Effector memory CD4-positive, alpha-beta T cell (primary cell): ENCODE results near the gene MIER2.

ENCODE experiments used
- DNase-seq, 3 donors: peaks; one replicate each; pipeline ENCODE4 v3.0.0-alpha.2; 2020
- H3K27ac ChIP-seq: 2 replicates; pipeline ENCODE4 v1.7.0; 2013; ENCODE audit warnings: mild to moderate bottlenecking, low read length, moderate library complexity; ENCODE audit not compliant: insufficient read depth, poor library complexity, severe bottlenecking
- H3K27me3 ChIP-seq: replicated peaks from 2 replicates; pipeline ENCODE4 v1.7.0; 2013; ENCODE audit warnings: mild to moderate bottlenecking, low read length; ENCODE audit not compliant: insufficient read depth, control insufficient read depth, poor library complexity, severe bottlenecking
- H3K36me3 ChIP-seq: 2 replicates; pipeline ENCODE4 v1.7.0; 2013; ENCODE audit warnings: mild to moderate bottlenecking, low read length, moderate library complexity; ENCODE audit not compliant: control insufficient read depth, insufficient read depth
- H3K4me1 ChIP-seq: 2 replicates; pipeline ENCODE4 v1.7.0; 2013; ENCODE audit warnings: low read length, mild to moderate bottlenecking; ENCODE audit not compliant: control insufficient read depth, insufficient read depth, poor library complexity, severe bottlenecking
- H3K4me3 ChIP-seq: 2 replicates; pipeline ENCODE4 v1.7.0; 2013; ENCODE audit warnings: low read length, low read depth, mild to moderate bottlenecking; ENCODE audit not compliant: insufficient read depth, poor library complexity, severe bottlenecking
- H3K9me3 ChIP-seq: 2 replicates; pipeline ENCODE4 v1.7.0; 2013; ENCODE audit warnings: mild to moderate bottlenecking, low read length, moderate library complexity; ENCODE audit not compliant: control insufficient read depth

Gene MIER2

DNA sequence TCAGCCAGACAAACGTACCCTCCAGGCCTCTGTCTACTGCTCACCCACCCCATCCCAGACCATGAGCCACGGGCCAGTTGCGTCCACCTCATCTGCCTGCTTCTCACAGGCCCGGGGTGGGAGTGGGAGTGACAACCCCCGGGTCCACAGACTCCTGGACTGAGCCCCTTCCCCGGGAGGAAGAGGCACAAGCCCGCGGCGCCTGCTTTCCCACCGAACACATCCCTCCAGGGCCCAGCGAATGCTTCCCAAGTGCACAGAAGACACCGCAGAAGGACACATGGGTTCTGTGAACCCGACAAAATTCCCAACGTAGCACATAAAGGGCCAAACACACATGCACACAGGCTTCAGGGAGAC, 35.4 kb downstream of the MIER2 start:
- H3K36me3 ChIP-seq: peaks cover 43% of the 10 kb centered on the region
- no peak for DNase-seq
- no peak overlapping the region for H3K4me3 ChIP-seq
- no peaks in the 10 kb centered on the region for H3K9me3 ChIP-seq
- H3K27me3 ChIP-seq: no peaks in the 10 kb centered on the region
- no peak overlapping the region for H3K27ac ChIP-seq
- no peaks in the 10 kb centered on the region for H3K4me1 ChIP-seq

- no peak for DNase-seq
- H3K36me3 ChIP-seq: peaks cover 43% of the 10 kb centered on the region
- no peaks in the 10 kb centered on the region for H3K9me3 ChIP-seq
- no peak overlapping the region for H3K27ac ChIP-seq
- H3K4me1 ChIP-seq: no peaks in the 10 kb centered on the region
- no peak overlapping the region for H3K4me3 ChIP-seq
- H3K27me3 ChIP-seq: no peaks in the 10 kb centered on the region
These were observed 36.0 kb downstream of the MIER2 start for GRCh38 chr19:308471-309205.

DNA sequence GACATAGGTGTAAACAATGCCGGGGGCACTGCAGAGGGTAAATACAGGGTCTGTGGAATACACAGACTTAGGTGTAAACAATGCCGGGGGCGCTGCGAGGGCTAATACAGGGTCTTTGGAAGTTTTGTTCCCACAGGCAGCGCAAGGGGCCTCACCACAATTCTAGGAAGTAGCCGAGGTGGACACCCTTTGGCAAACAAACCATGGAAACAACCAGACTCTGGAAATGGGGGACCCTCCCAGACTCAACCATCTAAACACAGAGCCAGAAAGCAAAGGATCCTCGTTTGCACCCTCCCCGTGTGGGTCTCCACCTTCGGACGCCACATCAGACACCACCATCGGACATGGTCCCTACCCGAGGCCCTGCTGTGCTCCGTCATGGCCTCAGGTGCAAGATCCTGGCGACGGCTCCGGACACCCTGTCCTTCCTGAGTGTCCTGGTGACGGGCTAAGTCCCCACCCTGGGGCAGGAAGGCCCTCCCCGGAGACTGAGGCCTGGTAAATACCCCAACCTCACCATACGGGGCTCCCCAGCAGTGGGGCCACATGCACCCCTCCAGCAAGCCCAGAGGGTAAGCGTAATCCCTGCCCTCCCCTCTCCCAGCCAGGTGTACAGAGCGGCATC, 36.7 kb downstream of the MIER2 start:
- no peak overlapping the region for H3K4me3 ChIP-seq
- peaks cover 37% of the 10 kb centered on the region for H3K36me3 ChIP-seq
- H3K9me3 ChIP-seq: no peaks in the 10 kb centered on the region
- no peak for DNase-seq
- no peaks in the 10 kb centered on the region for H3K4me1 ChIP-seq
- no peaks in the 10 kb centered on the region for H3K27me3 ChIP-seq
- no peak overlapping the region for H3K27ac ChIP-seq

DNA sequence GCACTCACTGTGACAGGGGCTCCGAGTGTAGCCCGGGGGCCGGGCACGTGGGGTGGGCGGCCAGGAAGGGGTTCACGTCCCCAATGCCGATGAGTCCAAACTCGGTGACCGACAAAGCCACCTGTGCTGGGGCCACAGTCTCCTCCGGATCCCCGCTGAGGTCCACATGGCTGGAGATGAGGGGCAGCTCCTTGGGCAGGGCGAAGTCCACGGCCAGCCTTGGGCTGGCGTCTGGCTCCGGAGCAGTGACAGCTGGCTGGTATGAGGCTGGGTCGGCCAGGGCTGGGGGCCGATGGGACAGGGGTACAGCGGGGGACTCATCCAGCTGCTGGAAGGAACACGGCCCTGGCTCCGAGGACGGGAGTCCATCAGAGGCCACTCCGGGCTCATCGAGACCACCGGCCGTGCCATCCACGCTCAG, 37.5 kb downstream of the MIER2 start:
- H3K36me3 ChIP-seq: peaks cover 37% of the 10 kb centered on the region

GRCh38 chr19:306151-306900, 38.3 kb downstream of the MIER2 start:
- Histone ChIP-seq H3K27ac (no peak overlapping the region), H3K4me3 (no peak overlapping the region), H3K27me3 (no peaks in the 10 kb centered on the region), H3K4me1 (no peaks in the 10 kb centered on the region), H3K36me3 (peaks cover 33% of the 10 kb centered on the region), H3K9me3 (no peaks in the 10 kb centered on the region)
- no peak for DNase-seq

More for the DNA sequence above, 37.5 kb downstream of the MIER2 start:
- H3K4me3 ChIP-seq: no peak overlapping the region
- H3K27me3 ChIP-seq: no peaks in the 10 kb centered on the region
- no peaks in the 10 kb centered on the region for H3K9me3 ChIP-seq
- no peak for DNase-seq
- H3K4me1 ChIP-seq: no peaks in the 10 kb centered on the region
- H3K27ac ChIP-seq: no peak overlapping the region

DNA sequence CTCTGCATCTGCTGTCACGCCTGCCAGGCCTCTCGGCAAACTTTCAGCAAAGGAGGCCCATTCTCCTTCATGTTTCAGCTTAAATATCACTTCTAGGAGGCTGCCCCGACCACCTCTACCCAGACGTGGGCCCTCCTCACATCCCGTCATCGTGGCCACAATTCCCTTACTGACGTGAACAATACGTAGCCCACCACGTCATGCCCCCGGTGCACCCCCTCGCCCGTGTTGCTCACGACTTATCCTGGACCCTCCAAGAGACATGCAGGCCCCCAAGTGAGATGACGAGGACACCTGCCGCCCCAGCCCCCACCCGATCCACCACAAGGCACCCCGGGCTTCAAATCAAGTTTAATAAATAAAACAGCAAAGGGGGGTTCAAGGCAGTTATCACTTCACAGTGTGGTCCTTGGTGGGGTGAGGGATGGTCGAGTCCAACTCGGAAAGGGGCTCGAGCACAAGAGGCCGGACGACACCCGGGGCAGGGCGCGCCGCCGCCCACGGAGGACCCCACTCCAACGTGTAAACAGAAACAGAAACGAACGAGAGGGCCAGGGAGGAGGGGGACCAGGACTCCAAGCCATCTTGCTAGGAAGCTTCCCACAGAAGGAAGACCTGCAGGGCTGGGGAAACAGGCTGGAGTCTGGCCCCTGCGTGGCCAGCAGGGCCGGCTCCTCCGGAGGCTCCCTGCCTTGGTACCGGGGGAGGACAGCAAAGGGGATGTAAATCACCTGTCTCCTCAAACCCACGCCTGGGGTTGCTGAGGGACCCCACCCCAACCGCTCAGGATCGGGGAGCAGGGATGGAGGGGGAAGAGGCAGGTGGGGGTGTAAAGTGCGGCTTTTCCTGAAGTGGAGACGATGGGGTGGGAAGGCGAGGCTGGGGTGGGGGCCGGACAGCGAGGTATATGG, 39.1 kb downstream of the MIER2 start:
- H3K9me3 ChIP-seq: no peaks in the 10 kb centered on the region
- no peak for DNase-seq
- H3K4me3 ChIP-seq: no peak overlapping the region
- peaks cover 26% of the 10 kb centered on the region for H3K36me3 ChIP-seq
- no peak overlapping the region for H3K27ac ChIP-seq
- no peaks in the 10 kb centered on the region for H3K4me1 ChIP-seq
- no peaks in the 10 kb centered on the region for H3K27me3 ChIP-seq

DNA sequence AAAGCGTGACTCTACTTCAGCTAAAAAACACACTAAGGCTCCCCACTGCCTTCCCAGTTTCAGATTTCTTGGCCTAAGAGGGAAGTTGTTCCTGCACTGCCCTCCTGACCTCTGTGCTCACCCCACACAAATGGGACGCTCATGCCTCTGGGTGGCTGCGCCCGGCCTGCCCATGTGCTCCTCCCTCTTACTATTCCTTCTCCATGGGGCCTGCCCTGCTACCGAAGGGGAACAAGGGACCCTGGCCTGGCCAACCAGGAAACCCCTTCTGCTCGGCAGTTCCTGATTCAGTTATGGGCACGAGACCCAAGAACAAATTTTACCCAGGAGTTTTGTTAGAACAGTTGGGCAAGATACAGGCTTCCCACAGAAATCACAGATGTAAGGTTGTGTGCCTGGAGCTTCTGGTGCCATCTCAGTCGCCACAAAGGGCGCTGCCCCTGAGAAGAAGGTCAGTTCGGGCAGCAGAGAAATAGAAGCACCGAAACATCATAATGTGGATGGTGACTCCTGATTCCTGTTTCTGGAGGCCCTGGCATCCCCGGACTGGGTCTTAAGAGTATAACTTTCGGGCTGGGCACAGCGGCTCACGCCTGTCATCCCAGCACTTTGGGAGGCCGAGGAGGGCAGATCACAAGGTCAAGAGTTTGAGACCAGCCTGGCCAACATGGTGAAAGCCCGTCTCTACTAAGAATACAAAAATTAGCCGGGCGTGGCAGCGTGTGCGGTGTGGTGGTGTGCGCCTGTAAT, 47.9 kb downstream of the MIER2 start:
- Histone ChIP-seq H3K27ac (no peak overlapping the region), H3K36me3 (no peaks in the 10 kb centered on the region), H3K4me3 (no peak overlapping the region), H3K27me3 (peaks cover 7% of the 10 kb centered on the region), H3K4me1 (peaks cover 9% of the 10 kb centered on the region), H3K9me3 (no peaks in the 10 kb centered on the region)
- DNase-seq: no peak

- Histone ChIP-seq H3K9me3 (no peaks in the 10 kb centered on the region), H3K36me3 (no peaks in the 10 kb centered on the region), H3K4me3 (no peak overlapping the region), H3K4me1 (peaks cover 13% of the 10 kb centered on the region), H3K27ac (no peak overlapping the region), H3K27me3 (peaks cover 8% of the 10 kb centered on the region)
- no peak for DNase-seq
These were observed 48.8 kb downstream of the MIER2 start for GRCh38 chr19:295687-296370.
